Thoracic aorta (tissue), 2 donors: ENCODE data around the gene ESYT2. TPM values are rescaled to one million over a fixed set of nuclear protein-coding genes. Genes with fewer than 3 reads are reported as not detected.

Source experiments
- ATAC-seq: fragments of 150-250 bp; one replicate; pipeline ENCODE4 v1.8.0; 2017; ENCODE audit warnings: low read depth; ENCODE audit not compliant: insufficient number of reproducible peaks, low FRiP score
- DNase-seq: peaks from one replicate; pipeline ENCODE4 v3.0.0-alpha.2; 2020; ENCODE audit warnings: low spot score
- H3K27ac ChIP-seq, 2 donors: fragments of 200-600 bp; sonication (generic); 1 replicate in 1 of 2; 2 replicates in 1 of 2; pipeline ENCODE4 v1.5.1; 2016; ENCODE audit warnings: mild to moderate bottlenecking in 2 of 2, moderate library complexity in 2 of 2
- H3K27me3 ChIP-seq: fragments of 200-600 bp; sonication (generic); replicated peaks from 2 replicates; pipeline ENCODE4 v1.6.0; 2016; ENCODE audit warnings: mild to moderate bottlenecking; ENCODE audit not compliant: insufficient read depth
- H3K36me3 ChIP-seq: fragments of 200-600 bp; sonication (generic); one replicate; pipeline ENCODE4 v1.5.1; 2016
- H3K4me1 ChIP-seq, 2 donors: fragments of 200-600 bp; sonication (generic); 1 replicate in 1 of 2; 2 replicates in 1 of 2; pipeline versions ENCODE4 v1.5.1 to v1.6.0; 2016; ENCODE audit warnings: low read depth in 2 of 2, mild to moderate bottlenecking in 1 of 2; ENCODE audit not compliant: control insufficient read depth in 1 of 2
- H3K4me3 ChIP-seq: fragments of 200-600 bp; sonication (generic); 2 replicates; pipeline ENCODE4 v1.5.1; 2016; ENCODE audit warnings: mild to moderate bottlenecking
- H3K9me3 ChIP-seq: fragments of 200-600 bp; sonication (generic); 2 replicates; pipeline ENCODE4 v1.5.1; 2016
- CTCF ChIP-seq: fragments of 200-600 bp; sonication (generic); IDR thresholded peaks from one replicate; pipeline ENCODE4 v1.5.1; 2019; ENCODE audit warnings: antibody characterized with exemption
- total RNA-seq, 2 donors: library from RNA; depleted of rRNA; stranded (reverse); fragments of >200 nt; gene quantifications; one replicate each; pipeline versions ENCODE4 v1.1.0 to v1.2.3, GENCODE V29; 2016

ESYT2 gene
- total RNA-seq, 2 donors from 2014 or later = 196 to 218 TPM

- Histone ChIP-seq H3K4me3 (no peak overlapping the region), H3K36me3 (peaks cover 58% of the 10 kb centered on the region), H3K4me1 (no peaks in the 10 kb centered on the region), H3K27ac (no peak overlapping the region), H3K27me3 (no peaks in the 10 kb centered on the region), H3K9me3 (no peaks in the 10 kb centered on the region)
- ATAC-seq = no peak
- TF ChIP-seq CTCF = no peak
- DNase-seq = no peak
Observed at GRCh38 chr7:158760936-158761335, 68.4 kb downstream of the ESYT2 start.

GRCh38 chr7:158760445-158760764 is 68.9 kb downstream of the ESYT2 start:
- no peak for DNase-seq
- Histone ChIP-seq H3K27me3 (no peaks in the 10 kb centered on the region), H3K27ac (no peak overlapping the region), H3K4me1 (no peaks in the 10 kb centered on the region), H3K9me3 (no peaks in the 10 kb centered on the region), H3K36me3 (peaks cover 58% of the 10 kb centered on the region), H3K4me3 (no peak overlapping the region)
- no peak for ATAC-seq
- TF ChIP-seq CTCF = no peak

GRCh38 chr7:158759749-158760444 is 69.4 kb downstream of the ESYT2 start:
- no peak for TF ChIP-seq CTCF
- Histone ChIP-seq H3K9me3 (no peaks in the 10 kb centered on the region), H3K27me3 (no peaks in the 10 kb centered on the region), H3K4me1 (no peaks in the 10 kb centered on the region), H3K36me3 (peaks cover 62% of the 10 kb centered on the region), H3K27ac (no peak overlapping the region), H3K4me3 (no peak overlapping the region)
- DNase-seq (no peak), ATAC-seq (no peak)

- Histone ChIP-seq H3K27ac (no peak overlapping the region), H3K27me3 (no peaks in the 10 kb centered on the region), H3K4me1 (no peaks in the 10 kb centered on the region), H3K36me3 (peaks cover 62% of the 10 kb centered on the region), H3K4me3 (no peak overlapping the region), H3K9me3 (no peaks in the 10 kb centered on the region)
- DNase-seq = no peak
- no peak for ATAC-seq
- no peak for TF ChIP-seq CTCF
Observed at GRCh38 chr7:158759245-158759614, 70.1 kb downstream of the ESYT2 start.

GRCh38 chr7:158758586-158759244 is 70.6 kb downstream of the ESYT2 start:
- no peaks in the 10 kb centered on the region for H3K27me3 ChIP-seq
- H3K9me3 ChIP-seq = no peaks in the 10 kb centered on the region
- no peak overlapping the region for H3K4me3 ChIP-seq
- DNase-seq (no peak), ATAC-seq (no peak)
- no peak overlapping the region for H3K27ac ChIP-seq
- H3K36me3 ChIP-seq = peaks cover 60% of the 10 kb centered on the region
- no peak for TF ChIP-seq CTCF
- no peaks in the 10 kb centered on the region for H3K4me1 ChIP-seq
